Measurements from ENCODE around the gene ATP8B4.

The ATP8B4 gene

DNA sequence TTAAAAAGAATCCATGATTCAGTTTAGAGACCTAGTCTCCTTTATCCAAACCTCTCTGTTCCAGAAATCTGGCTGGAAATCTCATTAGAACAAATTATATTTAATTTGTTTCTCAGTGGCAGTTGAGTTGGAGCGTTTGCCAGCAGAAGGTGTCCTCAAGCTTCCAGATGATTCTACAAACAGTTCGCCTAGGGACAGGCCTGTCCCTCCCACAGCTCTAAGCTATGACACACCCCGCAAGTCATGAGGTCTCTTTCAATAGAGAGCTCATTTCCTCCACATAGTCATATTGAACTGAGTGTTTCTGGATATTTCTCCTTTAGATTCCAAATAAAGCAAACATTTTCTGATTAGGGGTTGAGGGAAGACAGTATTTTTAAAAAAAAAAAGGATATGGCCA, 230.3 kb downstream of the ATP8B4 start:
- no peak for DNase-seq

DNA sequence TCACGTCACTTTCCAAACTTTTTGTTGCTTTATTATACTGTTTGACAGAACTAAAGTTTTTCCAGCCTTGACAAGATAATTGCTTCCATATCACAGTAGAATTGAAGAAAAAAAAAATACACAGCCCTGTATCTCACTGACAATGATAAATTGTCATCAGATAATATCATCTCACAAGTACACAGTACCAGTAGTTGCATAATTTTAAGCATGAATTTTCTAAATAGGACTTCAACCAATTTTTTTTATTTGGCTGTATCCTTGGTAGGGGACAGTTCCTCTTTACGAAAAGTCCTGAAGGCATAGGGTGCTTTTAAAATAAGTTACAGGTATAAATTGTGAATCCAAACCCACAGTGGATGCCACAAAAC, 230.7 kb downstream of the ATP8B4 start:
- no peak for DNase-seq

DNA sequence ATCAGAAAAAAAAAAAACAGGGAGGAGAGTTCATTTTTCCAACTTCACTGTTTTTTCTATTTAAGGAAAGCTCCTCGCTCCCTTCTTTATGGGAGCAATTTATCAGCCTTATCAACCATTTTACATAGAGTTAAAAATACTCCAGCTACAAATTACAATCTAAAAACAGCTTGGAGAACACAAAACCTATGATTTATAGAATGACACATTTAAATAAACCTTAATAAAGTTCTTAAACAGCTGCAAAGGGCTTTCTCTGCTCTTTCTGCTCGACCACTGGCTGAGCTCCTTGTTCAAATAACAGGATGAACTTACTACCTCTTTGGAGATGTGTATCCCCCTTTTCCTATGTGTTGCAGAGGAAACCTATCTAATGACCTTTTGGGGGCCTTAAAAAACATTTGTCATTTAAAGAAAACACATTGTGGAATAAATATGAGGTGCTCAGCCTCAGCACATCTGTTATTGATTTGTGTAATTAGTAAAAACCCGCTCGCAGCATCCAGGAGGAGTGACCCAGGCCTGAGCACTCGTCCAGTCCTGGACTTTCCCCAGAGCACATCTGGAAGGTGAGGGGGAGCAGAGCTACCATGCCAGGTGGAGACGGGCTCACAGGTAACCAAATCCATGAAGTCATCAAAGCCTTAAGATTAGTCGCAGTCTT, 231.2 kb downstream of the ATP8B4 start:
- DNase-seq: no peak

DNA sequence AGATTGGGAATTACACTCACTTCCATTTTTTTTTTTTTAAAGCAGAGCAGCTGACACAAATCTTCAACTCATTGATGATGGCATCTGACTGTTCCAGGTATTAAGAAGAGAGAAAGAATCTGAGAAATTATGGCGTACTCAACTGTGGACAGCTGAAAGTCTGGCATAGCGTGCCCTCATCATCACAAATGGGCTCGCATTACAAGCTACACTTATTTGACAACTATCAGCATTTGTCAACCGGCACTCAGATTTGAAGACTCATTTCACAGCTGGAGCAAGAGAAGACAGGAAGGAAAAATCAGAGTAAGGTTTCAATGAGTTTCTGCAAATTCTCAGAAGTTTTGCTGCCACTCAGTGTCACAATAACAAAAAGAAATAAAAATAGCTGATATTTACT, 235.9 kb downstream of the ATP8B4 start:
- no peak for DNase-seq

DNA sequence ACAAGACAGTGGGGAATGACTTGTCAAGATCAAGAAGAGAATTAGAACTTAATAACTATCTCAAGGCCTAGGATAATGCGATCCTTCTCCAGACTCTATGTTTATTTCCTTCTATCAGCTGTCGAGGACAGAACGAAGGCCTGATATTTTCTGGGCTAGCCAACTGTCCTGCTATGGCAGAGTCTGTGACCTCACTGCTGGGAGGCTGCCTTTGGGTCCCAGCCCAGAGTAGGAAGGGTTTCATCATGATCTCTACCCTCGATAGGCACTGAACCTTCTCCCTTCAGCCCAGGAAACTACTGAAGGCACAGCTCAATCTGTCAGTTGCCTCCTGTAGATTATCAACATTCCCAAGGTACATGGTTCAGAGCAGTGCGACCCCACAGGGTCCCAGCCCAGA, 237.2 kb downstream of the ATP8B4 start:
- no peak for DNase-seq

DNA sequence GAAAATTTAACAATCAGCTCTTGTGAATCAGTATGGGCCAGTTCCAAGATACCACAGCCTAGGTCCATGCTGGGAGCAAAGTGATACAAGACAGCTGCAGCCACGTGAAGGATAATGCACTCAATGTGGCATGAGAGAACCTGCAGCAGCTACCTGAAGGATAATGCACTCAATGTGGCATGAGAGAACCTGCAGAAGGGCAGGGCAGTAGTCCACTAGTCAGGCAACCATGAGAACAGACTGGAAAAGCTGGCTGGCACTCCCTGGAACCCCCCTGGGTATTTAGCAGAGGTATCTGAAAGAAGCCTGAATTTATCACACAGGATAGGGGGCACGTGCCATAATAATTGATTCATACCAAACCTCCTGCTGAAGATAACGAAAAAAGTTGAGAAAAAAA, 237.6 kb downstream of the ATP8B4 start:
- DNase-seq: no peak

DNA sequence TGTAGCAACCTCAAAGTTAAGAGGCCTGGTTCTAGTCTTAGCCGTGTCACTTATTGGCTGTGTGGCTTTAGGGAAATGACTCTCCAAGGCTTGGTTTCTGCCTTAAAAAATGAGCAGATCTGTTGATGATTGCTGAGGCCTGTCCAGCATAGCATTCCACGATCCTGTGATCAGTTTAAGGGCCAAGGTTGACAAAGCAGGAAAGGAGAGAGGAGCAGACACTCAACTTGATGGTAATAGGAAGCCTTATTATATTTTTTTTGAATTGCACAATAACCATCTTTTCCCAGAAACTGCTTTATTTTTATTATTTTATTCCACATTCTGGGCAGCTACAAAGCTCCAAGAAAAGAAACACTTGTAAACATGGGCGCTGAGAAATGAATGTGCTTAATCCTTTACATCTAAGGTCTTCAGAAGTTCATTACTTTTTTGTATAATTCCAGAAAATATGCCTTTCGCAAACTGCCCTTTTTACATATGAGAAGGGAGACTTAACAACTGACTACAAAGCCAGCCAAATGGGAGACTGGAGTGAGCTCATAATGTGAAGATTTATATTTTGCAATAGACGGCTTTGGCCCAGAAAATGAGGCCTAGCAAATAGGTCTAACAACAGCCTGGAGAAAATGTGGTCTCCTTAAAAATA, 241.0 kb downstream of the ATP8B4 start:
- DNase-seq: peak; percentile 67

DNA sequence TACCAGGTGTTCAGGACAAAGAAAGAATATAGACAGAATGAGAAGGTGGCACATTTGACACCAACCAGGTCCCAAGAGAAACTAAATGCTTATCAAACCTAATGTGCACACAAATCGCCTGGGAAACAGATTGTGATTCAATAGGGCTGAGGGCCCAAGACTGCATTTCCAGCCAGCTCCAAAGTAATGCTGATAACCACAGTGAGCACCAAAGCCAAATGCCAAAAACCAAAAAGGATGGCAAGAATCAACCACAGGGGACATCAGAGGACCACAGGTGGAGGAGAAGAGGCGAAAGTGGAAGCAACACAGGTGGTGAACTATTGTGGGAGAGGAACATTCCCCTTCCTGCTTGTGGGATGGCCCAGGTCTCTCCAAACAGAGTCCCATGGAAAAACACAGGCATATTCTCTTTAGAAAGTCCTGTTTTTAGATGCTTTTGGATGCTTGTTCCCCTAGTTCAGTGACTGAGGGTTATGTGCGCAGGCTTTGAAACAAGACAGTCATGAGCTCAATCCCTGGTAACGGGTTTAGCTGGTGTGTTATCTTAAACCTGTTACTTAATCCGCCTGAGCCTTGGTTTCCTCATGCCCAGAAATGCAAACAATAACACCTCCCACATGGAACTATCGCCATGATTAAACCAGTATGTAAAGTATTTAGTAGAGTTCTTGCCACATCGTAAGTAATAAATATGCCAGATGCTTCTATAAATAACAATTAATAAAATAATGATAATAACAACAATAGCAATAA, 241.7 kb downstream of the ATP8B4 start:
- DNase-seq: no peak

DNA sequence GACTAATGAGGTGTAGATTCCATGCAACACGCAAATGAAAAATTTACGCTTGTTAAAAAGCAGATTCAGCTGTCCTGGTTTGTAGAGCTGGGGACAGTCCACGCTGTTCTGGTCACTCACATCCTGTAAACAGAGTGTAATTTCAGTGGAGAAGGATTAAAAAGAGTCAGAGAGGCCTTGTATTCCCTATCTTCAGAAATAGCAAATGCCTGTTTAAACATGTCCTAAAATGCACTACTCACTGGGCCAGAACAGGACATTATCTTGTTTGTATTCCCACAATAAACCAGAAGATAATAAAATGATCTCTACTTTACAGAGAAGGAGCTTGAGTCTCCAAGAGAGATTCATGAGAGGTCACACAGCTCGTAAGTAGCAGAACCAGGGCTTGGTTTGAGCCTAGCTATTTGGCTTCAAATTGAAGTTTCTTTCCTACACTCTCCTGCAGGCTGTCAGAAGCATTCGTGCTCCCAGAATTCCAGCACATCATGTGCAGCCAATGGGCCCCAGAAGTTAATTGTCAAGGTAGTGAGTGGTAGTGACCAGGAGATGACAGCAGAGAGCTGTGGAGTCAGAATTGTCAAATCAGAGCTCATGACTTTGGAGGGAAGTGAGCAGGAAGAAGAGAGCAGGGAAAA, 242.5 kb downstream of the ATP8B4 start:
- no peak for DNase-seq

DNA sequence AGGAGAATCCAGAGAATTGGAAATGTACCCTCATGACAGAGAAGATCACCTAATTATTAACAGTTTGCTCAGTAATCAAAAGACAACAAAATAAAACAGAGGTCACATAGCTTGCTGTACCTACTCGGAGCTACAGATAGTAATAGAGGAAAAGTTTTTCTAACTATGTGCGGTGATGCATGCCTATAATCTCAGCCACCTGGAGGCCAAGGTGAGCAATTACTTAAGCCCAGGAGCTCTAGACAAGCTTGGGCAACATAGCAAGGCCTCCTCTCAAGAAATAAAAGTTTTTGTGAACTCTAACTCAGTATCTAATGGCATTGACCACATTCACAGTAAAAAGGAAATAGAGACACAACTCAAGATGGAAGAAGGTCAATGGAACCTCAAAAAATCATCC, 243.6 kb downstream of the ATP8B4 start:
- no peak for DNase-seq

DNA sequence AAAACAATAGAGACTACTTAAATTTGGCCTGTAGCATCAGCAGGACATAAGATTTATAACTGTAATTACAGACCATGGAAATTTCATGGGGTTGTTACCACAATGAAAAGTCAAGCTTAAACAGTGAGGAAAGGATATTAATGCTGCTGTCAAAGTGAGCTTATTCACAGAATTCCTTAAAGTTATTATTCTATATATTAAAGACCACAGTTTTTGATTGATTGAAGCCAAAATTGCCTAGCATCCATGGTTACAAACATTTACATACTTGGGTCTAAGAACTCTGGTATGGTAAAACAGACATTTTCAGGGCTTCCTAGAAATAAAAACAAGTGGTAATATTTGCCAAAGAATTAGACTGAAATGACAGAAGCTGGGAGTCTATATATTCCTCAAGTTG, 248.6 kb downstream of the ATP8B4 start:
- DNase-seq: no peak

DNA sequence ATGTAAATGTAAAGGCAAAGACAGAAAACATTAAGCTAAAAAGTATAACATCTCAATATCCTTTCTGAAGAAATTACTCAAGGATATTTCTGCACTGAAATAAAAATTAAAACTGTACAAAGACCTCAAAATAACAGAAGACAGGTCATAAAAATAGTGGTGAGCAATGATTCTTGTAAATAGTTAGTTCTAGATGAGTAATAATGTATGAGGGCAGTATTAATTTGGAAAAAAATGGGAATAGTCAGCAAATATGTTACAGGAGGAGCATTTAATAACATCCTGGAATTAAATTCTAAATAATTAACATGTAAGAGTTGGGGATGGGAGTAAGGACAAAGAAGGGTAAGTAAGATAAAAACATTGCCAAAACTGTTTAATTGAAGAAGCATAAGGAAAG, 250.7 kb downstream of the ATP8B4 start:
- DNase-seq: no peak

DNA sequence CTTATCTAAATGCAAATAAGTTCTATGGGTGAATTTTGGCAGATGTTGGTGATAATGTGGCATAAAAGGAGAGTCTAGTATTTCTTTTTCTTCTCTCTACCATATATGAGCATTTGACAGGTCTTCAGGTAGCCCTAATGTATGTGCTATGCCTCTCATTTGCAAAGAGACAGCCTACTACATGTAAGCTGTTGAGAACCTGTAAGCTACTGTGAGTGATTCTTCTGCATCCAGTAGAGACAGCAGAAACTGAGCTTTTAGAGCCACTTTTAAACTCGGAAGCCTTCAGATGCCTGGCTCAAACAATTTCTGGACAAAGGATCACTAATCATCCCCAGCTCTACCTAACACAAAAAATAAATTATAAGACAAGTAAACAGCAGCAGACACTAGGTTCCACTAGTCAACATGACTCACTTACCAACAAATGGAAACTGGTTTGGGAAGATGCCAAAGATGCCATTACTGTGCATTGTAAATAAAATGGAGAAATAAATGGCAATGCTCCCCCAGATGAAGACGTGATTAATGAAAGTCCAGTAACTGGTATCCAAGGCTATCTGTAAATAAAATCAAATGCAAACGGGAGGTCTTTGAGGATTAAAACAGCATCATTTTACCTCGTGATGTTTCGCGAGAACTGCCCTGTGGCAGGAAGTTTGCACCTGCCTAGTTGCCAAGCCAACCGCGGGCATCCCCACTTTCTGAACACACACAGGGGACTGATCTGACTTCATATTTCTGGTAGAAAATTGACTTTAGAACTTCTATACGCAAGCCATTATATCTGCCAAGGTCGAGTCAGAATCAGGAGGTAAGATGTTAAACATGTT, 252.9 kb downstream of the ATP8B4 start:
- no peak for DNase-seq

DNA sequence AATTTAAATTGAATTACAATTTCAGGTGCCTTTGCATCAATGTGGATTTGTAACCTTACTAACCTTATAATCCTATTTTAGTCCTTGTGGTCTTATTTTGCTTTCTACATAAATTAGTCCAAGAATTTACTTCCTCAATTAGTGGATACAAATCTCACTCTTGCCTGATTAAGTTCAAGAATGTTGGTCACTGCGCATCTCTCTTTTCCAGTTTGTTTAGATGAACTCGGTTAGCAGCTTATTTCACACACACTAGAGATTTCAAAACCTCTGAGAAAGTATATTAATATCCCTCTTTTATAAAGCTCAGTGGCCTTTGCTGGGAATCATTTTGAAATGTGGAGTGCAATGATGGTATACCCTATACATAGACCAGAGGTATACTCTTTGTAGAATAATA, 254.8 kb downstream of the ATP8B4 start:
- DNase-seq: no peak

DNA sequence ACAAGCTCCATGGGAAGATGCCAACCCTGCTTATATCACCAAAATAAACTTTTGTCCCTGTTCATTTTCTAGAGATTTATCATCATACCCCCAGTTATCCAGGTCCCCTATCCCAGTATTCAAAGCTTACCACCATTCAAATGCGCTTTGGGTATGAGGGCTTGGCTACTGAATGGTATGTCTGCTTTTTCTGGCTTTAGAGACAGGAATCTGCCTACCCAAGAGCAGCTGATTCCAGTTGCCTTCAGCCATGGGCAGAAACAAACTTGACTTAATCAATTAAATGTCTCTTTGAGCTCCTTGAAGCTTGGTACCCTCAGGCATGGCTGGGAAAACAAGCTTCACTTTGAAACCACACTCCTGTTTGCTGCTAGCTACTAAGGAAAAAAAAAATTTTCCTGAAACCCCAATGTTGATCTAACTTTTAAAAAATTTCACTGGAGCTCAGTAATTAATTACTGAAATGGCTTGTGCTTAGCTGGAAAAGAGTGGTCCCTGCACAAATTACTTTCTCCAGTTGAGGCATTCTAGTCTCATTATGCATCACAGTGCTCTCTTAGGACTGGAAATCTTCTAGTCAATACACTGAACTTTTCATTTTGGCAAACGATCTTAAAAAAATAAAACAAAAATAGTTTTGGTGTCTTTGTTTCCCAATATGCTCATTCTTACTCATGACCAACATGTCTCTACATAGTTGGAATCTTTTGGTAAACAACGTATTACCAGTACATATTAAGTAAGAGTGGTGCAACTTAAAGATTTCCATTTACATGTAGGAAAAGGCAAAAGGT, 255.4 kb downstream of the ATP8B4 start:
- no peak for DNase-seq

DNA sequence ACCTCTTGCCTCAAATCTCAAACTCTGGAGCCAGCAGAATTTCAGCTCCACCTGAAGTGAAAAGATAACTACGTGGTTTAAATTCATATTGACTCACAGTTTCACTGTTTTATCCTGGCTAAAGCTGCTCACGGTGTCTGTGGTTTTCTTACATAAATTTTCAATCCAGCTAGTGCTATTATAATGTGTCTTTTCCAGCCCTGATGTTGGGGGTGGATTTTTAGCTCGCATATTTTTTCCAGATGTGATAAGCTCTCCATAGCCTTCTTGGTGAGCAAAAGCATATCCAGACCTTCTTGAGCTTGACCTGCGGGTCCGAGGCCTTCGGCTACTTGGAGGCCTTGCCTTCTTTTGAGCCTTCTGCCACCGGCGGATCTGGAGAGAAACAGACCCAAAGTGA, 258.9 kb downstream of the ATP8B4 start:
- no peak for DNase-seq

DNA sequence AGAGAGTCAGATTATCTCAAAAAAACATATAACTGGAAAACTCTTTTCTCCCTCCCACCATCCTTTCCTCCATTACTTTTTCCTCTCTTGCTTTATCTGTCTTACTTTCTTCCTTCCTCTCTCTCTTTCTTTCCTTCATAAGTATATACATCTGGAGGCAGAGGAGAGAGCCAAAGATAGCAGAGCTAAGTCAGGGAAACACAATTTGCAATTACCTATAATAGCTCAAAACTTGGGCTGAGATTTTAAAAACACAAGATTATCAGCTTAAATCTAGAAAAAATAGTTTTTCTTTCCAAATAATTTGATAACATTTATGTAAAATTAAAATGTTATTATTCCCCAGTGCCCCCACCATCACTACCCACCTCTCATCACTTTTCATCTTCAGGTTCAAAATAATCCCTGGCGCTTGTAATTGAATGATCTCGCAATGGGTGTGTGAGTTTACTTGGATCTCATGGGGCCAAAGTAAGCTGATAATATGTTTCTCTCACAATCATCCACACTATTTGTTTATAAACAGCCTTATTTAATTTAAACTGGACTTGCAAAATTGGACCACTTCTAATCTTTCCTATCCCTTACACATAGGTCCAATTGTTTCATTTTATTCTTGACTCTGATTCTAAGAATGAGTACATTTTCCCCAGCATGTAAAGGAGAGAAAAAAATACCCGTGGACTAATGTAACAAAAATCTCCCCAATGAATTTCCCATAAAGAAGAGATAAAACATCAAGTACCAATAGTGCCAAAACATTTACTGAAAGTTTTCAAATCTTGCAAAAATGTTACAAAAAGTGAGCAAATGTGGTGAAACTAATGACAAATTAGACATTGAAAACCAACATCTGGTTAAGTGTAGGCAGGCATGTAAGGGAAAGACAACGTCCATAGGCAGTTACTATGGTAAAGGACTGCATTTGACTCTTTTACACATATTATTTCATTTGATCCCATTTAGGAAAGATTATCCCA, 261.2 kb downstream of the ATP8B4 start:
- DNase-seq: no peak

DNA sequence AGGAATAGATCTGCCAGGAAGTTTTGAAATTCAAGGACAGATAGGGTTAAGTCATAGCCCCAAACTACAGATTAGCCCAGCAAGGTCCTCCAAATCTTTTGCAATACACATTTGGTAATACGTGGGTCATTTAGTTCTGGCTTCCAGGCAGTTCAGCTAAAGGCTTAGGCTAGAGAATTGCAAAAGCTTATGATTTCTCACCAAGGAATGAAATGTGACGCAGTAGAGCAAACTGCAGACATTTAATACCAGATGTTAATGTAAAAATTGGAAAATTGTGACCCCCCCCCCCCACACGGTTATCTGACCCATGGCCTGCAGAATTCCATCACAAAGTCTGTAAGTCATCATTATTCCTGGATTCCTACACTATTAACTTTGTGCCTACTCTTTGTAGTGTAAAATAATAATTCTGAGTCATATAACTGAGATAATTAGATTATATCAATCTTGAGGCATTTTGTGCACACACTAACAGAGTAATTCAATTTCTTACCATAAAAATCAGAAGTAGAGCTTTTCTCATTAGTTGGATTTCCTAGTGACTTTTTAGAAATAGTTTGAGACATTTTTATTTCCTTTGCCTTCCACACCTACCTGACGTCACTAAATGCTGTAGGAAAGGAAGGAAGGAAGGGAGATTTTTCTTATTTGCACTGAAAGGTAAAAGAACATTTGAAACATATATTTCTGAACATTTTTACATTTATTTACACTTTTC, 263.0 kb downstream of the ATP8B4 start:
- DNase-seq: peak; percentile 49

DNA sequence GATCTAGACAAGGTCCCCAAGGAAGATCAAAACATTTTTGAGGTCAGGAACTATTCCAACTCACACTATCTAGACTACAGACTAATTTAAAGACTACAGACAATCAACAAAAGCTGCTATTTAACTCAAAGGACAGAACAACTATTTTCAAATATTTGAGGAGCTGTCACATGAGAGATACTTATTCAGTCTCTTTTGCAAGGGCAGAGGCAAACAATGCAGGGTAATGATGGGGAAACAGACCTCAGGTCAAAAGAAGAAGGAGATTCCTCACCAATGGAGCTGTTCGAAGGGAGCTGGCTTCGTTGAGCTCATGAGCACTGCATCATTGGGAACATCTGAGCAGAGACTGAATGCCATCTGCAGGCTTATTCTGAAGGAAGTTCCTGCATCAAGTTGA, 266.3 kb downstream of the ATP8B4 start:
- no peak for DNase-seq

DNA sequence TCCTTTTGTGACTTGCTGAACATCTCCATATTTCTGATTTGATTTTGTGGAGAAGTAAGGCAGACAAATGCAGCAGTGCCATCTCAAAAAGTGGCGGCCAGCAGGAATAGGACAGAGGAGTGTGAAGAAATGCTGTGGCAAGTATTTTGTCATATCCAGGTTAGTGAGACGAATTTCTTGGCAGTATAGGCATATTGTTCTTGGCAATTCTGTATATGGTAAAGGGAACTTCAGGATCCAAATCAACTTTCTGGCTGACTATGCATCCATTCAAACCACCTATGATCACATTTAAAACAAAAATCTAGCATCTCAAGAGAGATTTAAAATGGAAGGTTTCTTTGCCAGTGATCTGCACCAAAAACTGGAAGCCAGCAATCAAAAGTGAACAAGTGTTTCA, 270.2 kb downstream of the ATP8B4 start:
- DNase-seq: no peak
